Hepatocyte (in vitro differentiated cells): Measurements from ENCODE around the gene TIMM22. TPM values are rescaled to one million over a fixed set of nuclear protein-coding genes. Genes with fewer than 3 reads are reported as not detected.

Source experiments
- DNase-seq: peaks from one replicate; pipeline ENCODE4 v3.0.0-alpha.2; 2016; ENCODE audit warnings: low spot score
- H2AFZ ChIP-seq: fragments of 200-600 bp; sonication (generic); 2 replicates; pipeline ENCODE4 v1.6.0; 2016; ENCODE audit warnings: antibody characterized with exemption, mild to moderate bottlenecking
- H3K27ac ChIP-seq: fragments of 200-600 bp; sonication (generic); 2 replicates; pipeline ENCODE4 v1.5.1; 2016; ENCODE audit warnings: mild to moderate bottlenecking
- H3K27me3 ChIP-seq: fragments of 200-600 bp; sonication (generic); 2 replicates; pipeline ENCODE4 v1.6.1; 2016
- H3K36me3 ChIP-seq: fragments of 200-600 bp; sonication (generic); replicated peaks from 2 replicates; pipeline ENCODE4 v1.5.1; 2016; ENCODE audit warnings: low read depth; ENCODE audit not compliant: insufficient read depth
- H3K4me1 ChIP-seq: fragments of 200-600 bp; sonication (generic); 2 replicates; pipeline ENCODE4 v1.5.1; 2016; ENCODE audit warnings: mild to moderate bottlenecking, moderate library complexity; ENCODE audit not compliant: insufficient read depth
- H3K4me2 ChIP-seq: fragments of 200-600 bp; sonication (generic); 2 replicates; pipeline ENCODE4 v1.6.0; 2016
- H3K4me3 ChIP-seq: fragments of 200-600 bp; sonication (generic); 2 replicates; pipeline ENCODE4 v1.5.1; 2016; ENCODE audit warnings: mild to moderate bottlenecking
- H3K79me2 ChIP-seq: fragments of 200-600 bp; sonication (generic); 2 replicates; pipeline ENCODE4 v1.6.0; 2017; ENCODE audit warnings: mild to moderate bottlenecking
- H3K9me2 ChIP-seq: fragments of 200-600 bp; sonication (generic); replicated peaks from 2 replicates; pipeline ENCODE4 v1.6.0; 2017; ENCODE audit warnings: mild to moderate bottlenecking; ENCODE audit not compliant: insufficient read depth
- H3K9me3 ChIP-seq: fragments of 200-600 bp; sonication (generic); 2 replicates; pipeline ENCODE4 v1.5.1; 2016; ENCODE audit warnings: low read depth, mild to moderate bottlenecking
- H4K20me1 ChIP-seq: fragments of 200-600 bp; sonication (generic); 2 replicates; pipeline ENCODE4 v1.6.0; 2016; ENCODE audit warnings: mild to moderate bottlenecking; ENCODE audit not compliant: insufficient read depth, poor library complexity, severe bottlenecking
- CTCF ChIP-seq: fragments of 200-600 bp; sonication (generic); IDR thresholded peaks from 2 replicates; pipeline ENCODE4 v1.5.1; 2016; ENCODE audit warnings: antibody characterized with exemption, mild to moderate bottlenecking; ENCODE audit not compliant: poor library complexity
- EZH2 ChIP-seq: fragments of 200-600 bp; sonication (generic); IDR thresholded peaks from 2 replicates; pipeline ENCODE4 v1.6.1; 2016; ENCODE audit warnings: antibody characterized with exemption, mild to moderate bottlenecking, borderline replicate concordance
- EZH2phosphoT487 ChIP-seq: fragments of 200-600 bp; sonication (generic); IDR thresholded peaks from one replicate; pipeline ENCODE4 v1.6.1; 2018; ENCODE audit warnings: antibody characterized with exemption, mild to moderate bottlenecking, low read depth, moderate library complexity; ENCODE audit not compliant: unreplicated experiment, severe bottlenecking
- WGBS: methylation state at CpG from one replicate; pipeline ENCODE4 v1.1.6; 2016; ENCODE audit warnings: low lambda C conversion rate; ENCODE audit errors: missing lambda C conversion rate; 5-methylcytosine and 5-hydroxymethylcytosine counted together
- polyA plus RNA-seq: library from polyadenylated mRNA; unstranded; fragments of >200 nt; fragmentation: Nextera tagmentation; extraction: Ambion mirVana; gene quantifications from 2 replicates; pipeline ENCODE4 v1.2.1, GENCODE V29; 2016
- total RNA-seq: library from RNA; depleted of rRNA; stranded (reverse); fragments of >200 nt; gene quantifications from 2 replicates; pipeline ENCODE4 v1.2.3, GENCODE V29; 2014

The TIMM22 gene
- total and polyA plus RNA-seq, 2 experiments from 2014 or later: 16.7 to 18.4 TPM

- H3K9me2 ChIP-seq: no peaks in the 10 kb centered on the region
- no peaks in the 10 kb centered on the region for H3K4me1 ChIP-seq
- DNase-seq: no peak
- TF ChIP-seq CTCF: no peak
- no peak for TF ChIP-seq EZH2phosphoT487
- TF ChIP-seq EZH2: no peak
- H3K4me2 ChIP-seq: no peak overlapping the region
- no peak overlapping the region for H2AFZ ChIP-seq
- no peak overlapping the region for H3K4me3 ChIP-seq
- peaks cover 2% of the 10 kb centered on the region for H4K20me1 ChIP-seq
- no peaks in the 10 kb centered on the region for H3K79me2 ChIP-seq
- H3K36me3 ChIP-seq: no peaks in the 10 kb centered on the region
- 85% methylated on average over 18 of the region's 27 CpGs for WGBS
- no peaks in the 10 kb centered on the region for H3K27me3 ChIP-seq
- no peak overlapping the region for H3K27ac ChIP-seq
- no peaks in the 10 kb centered on the region for H3K9me3 ChIP-seq
Observed at GRCh38 chr17:1032391-1032790, 35.5 kb downstream of the TIMM22 start.

GRCh38 chr17:1033503-1033902 lies 36.6 kb downstream of the TIMM22 start:
- no peak for DNase-seq
- Histone ChIP-seq H3K4me1 (no peaks in the 10 kb centered on the region), H4K20me1 (peaks cover 2% of the 10 kb centered on the region), H3K27ac (no peak overlapping the region), H2AFZ (no peak overlapping the region), H3K36me3 (no peaks in the 10 kb centered on the region), H3K9me3 (no peaks in the 10 kb centered on the region), H3K27me3 (no peaks in the 10 kb centered on the region), H3K4me3 (no peak overlapping the region), H3K4me2 (no peak overlapping the region), H3K9me2 (no peaks in the 10 kb centered on the region), H3K79me2 (no peaks in the 10 kb centered on the region)
- TF ChIP-seq CTCF (no peak), EZH2 (no peak), EZH2phosphoT487 (no peak)
- WGBS: 92% methylated on average over 11 of the region's 11 CpGs

GRCh38 chr17:1034652-1035210 lies 37.8 kb downstream of the TIMM22 start:
- Histone ChIP-seq H4K20me1 (peaks cover 2% of the 10 kb centered on the region), H3K27ac (no peak overlapping the region), H3K27me3 (no peaks in the 10 kb centered on the region), H3K4me1 (peaks cover 5% of the 10 kb centered on the region), H3K36me3 (no peaks in the 10 kb centered on the region), H3K9me2 (no peaks in the 10 kb centered on the region), H3K4me2 (no peak overlapping the region), H3K79me2 (no peaks in the 10 kb centered on the region), H3K4me3 (no peak overlapping the region), H2AFZ (no peak overlapping the region), H3K9me3 (no peaks in the 10 kb centered on the region)
- DNase-seq: no peak
- 92% methylated on average over 20 of the region's 20 CpGs for WGBS
- TF ChIP-seq CTCF (no peak), EZH2 (no peak), EZH2phosphoT487 (no peak)
